Measurements from ENCODE around the gene STRAP.

The STRAP gene

DNA sequence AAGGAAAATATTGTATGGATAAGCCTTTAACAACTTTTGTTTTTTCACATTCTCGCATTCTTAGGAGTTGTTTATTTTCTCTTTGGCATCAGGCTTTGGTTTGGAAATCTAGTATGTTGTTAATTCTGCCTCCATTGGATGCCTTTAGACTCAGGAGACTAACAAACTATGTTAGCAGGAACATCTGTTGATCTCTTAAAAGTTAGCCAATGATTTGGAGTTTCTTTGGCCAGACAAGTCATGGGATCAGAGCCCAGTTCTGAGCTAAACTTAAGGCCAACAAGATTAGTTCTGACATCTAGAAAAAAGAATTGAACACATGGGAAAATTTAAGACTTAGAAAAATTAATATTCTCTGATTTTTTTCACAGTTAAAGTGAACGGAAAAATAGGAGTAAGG is 35.3 kb upstream of the STRAP start:
- H3K4me3 ChIP-seq (ENCODE audit: low read depth, low read length), result no peak overlapping the region
- DNase-seq (ENCODE audit: low read depth), result no peak
- TF ChIP-seq, protein P1, sequence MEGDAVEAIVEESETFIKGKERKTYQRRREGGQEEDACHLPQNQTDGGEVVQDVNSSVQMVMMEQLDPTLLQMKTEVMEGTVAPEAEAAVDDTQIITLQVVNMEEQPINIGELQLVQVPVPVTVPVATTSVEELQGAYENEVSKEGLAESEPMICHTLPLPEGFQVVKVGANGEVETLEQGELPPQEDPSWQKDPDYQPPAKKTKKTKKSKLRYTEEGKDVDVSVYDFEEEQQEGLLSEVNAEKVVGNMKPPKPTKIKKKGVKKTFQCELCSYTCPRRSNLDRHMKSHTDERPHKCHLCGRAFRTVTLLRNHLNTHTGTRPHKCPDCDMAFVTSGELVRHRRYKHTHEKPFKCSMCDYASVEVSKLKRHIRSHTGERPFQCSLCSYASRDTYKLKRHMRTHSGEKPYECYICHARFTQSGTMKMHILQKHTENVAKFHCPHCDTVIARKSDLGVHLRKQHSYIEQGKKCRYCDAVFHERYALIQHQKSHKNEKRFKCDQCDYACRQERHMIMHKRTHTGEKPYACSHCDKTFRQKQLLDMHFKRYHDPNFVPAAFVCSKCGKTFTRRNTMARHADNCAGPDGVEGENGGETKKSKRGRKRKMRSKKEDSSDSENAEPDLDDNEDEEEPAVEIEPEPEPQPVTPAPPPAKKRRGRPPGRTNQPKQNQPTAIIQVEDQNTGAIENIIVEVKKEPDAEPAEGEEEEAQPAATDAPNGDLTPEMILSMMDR (IDR thresholded peaks at IDR 0.05; ENCODE audit: control insufficient read depth, extremely low read depth, insufficient read depth), result no peak

DNA sequence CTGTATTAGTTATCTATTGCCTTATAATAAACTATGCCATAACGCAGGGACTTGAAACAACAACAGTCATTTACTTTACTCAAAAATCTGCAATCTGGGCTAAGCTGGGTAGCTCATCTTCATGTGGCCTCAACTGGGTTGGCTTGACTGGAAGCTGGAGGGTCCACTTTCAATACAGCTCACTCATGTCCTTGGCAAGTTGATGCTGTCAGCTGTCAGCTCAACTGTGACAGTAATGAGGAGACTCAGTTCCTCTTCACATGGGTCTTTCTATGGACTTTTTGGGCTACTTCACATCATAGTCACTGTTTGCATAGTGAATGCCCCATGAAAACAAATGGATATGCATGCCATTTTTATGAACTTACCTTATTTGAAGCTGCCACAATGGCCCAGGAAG is 33.6 kb upstream of the STRAP start:
- TF ChIP-seq, protein P1 (IDR thresholded peaks at IDR 0.05; ENCODE audit: control insufficient read depth, extremely low read depth, insufficient read depth), result no peak
- no peak for DNase-seq (ENCODE audit: low read depth)
- no peak overlapping the region for H3K4me3 ChIP-seq (ENCODE audit: low read depth, low read length)

DNA sequence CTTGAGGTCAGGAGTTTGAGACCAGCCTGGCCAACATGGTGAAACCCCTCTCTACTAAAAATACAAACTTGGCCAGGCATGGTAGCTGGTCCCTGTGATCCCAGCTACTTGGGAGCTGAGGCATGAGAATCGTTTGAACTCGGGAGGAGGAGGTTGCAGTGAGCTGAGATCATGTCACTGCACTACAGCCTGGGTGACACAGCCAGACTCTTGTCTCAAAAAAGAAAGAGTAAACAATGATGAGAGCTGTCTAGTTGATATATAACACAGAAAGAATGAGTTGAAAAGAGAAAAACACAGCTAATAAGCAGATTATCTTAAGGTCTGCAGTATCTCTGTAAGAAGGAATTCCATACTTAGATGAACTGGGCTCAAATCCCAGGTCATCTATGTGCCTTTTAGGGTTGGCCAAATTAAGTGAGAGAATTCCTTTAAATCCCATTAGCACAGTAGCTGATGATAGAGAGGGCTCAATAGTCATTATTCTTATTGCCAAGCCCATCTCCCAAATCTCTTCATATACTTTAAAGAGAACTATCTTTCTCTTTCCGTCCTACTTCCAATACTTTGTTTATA is 31.1 kb upstream of the STRAP start:
- H3K4me3 ChIP-seq (ENCODE audit: low read depth, low read length), result no peak overlapping the region
- TF ChIP-seq, protein P1 (IDR thresholded peaks at IDR 0.05; ENCODE audit: control insufficient read depth, extremely low read depth, insufficient read depth), result no peak
- no peak for DNase-seq (ENCODE audit: low read depth)

DNA sequence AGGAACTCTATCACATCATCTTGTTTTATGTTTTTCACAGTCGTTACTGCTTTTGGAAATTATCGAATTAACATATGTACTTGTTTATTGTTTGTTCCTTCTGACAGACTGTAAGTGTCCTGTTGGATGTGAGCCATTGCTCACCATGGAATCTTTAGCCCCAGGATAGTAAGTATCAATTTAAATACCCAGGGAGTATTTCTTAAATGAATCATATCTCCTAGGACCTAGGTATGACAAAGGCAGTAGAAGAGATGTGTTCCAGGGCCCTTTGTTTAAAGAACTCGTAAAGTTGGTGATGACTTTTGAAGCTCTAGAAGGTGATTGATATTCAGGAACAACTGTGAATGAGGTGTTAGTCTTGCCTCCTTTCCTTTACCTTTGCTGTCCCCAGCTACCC is 30.3 kb upstream of the STRAP start:
- no peak for DNase-seq (ENCODE audit: low read depth)
- TF ChIP-seq, protein P1 (IDR thresholded peaks at IDR 0.05; ENCODE audit: control insufficient read depth, extremely low read depth, insufficient read depth), result no peak

DNA sequence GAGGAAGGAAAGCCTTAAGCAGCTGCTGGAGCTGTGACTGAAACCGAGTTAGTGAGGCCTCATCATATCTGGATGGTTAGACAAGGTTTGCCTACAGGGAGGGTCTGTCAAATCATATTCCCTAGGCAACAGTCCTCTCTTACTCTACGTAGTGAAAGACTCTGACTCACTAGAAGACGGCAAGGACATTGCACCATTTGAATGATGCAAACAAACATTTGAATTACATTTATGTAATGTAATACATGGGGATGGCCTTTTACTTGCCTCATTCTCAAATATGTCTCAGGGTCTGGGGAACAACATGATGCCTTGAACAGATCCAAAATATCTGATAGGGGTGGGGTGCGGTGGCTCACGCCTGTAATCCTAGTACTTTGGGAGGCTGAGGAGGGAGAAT is 29.8 kb upstream of the STRAP start:
- H3K4me3 ChIP-seq (ENCODE audit: low read depth, low read length), result no peak overlapping the region
- no peak for DNase-seq (ENCODE audit: low read depth)
- TF ChIP-seq, protein P1 (IDR thresholded peaks at IDR 0.05; ENCODE audit: control insufficient read depth, extremely low read depth, insufficient read depth), result no peak

More for the DNA sequence above, 30.3 kb upstream of the STRAP start:
- no peak overlapping the region for H3K4me3 ChIP-seq (ENCODE audit: low read depth, low read length)

DNA sequence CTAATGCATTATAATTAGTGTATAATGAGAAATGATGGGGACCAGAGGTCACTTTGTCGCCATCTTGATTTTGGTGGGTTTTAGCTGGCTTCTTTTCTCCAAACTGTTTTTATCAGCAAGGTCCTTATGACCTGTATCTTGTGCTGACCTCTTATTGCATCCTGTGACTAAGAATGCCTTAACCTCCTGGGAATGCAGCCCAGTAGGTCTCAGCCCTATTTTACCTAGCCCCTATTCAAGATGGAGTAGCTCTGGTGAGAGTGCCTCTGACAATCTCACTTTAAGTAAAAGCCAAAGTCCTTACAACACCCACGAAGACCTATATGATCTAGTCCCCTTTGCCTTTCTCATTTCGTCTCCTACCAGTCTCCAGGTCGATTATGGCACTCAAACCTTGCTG is 28.3 kb upstream of the STRAP start:
- TF ChIP-seq, protein P1 (IDR thresholded peaks at IDR 0.05; ENCODE audit: control insufficient read depth, extremely low read depth, insufficient read depth), result no peak
- no peak overlapping the region for H3K4me3 ChIP-seq (ENCODE audit: low read depth, low read length)
- no peak for DNase-seq (ENCODE audit: low read depth)

DNA sequence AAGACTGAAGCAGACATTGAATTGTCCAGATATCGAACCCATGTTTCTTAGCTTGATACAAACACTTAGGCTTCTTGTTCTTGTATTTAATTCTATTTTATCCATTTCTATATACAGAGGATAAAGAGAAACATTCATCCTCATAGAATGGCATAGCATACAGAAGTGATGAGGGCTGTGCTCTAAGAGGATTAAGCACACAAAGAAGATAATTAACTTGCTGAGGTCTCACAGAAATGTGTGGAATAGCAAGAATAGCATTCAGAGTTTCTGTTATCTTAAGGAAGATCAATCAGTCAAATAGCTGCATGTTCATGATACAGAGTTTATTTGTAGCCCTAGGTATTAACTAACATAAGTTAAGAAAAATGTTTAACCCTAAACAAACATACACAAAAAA is 27.3 kb upstream of the STRAP start:
- DNase-seq (ENCODE audit: low read depth), result no peak
- TF ChIP-seq, protein P1 (IDR thresholded peaks at IDR 0.05; ENCODE audit: control insufficient read depth, extremely low read depth, insufficient read depth), result no peak
- no peak overlapping the region for H3K4me3 ChIP-seq (ENCODE audit: low read depth, low read length)
